K562 (cell line): Measurements from ENCODE around the gene GPR55. TPM values are rescaled to one million over a fixed set of nuclear protein-coding genes. Genes with fewer than 3 reads are reported as not detected.

Source experiments
- ATAC-seq: fragments of 200-7000 bp; cut with Tn5 transposase; 3 replicates; pipeline ENCODE4 v1.9.1; 2020; ENCODE audit warnings: moderate library complexity
- BruUV-seq: library from RNA; stranded (reverse); fragments of 400-500 nt; replicated peaks from 2 replicates; lab custom pipeline; 2021; lab: Mats Ljungman, UMichigan
- CTCF ChIA-PET: fragments of 300-600 bp; formaldehyde crosslinking; extraction: SDS; loops from one replicate; lab custom pipeline; 2021; ENCODE audit warnings: low intra/inter-chr PET ratio; lab: Yijun Ruan, JAX
- POLR2A ChIA-PET: fragments of 300-600, 350-650 bp; sonication (Branson Sonifier 250); formaldehyde crosslinking; extraction: SDS; loops from one replicate; lab custom pipeline; 2021; ENCODE audit warnings: antibody characterized with exemption, inconsistent platforms; lab: Yijun Ruan, JAX
- DNase-seq, 4 experiments: peaks; one replicate each; pipeline versions ENCODE4 v3.0.0 to v3.0.0-alpha.2; 2011 to 2018; ENCODE audit warnings: low spot score in 3 of 4, mixed read lengths in 3 of 4; ENCODE audit errors: extremely low read depth in 1 of 4
- FAIRE-seq: peaks from 2 replicates; lab custom pipeline; 2011; peaks lifted over from hg19 to GRCh38; lab: Jason Lieb, UNC
- H2AFZ ChIP-seq: 2 replicates; pipeline ENCODE4 v1.6.0; 2011; ENCODE audit warnings: low read depth, low read length, control low read depth, inconsistent platforms
- H3K27ac ChIP-seq: fragments of 200-600 bp; 3 replicates; pipeline ENCODE4 v1.8.0; 2011; ENCODE audit warnings: low read depth, mild to moderate bottlenecking, control low read depth, inconsistent platforms, low read length, moderate library complexity, mixed read lengths; ENCODE audit errors: extremely low read depth
- H3K27me3 ChIP-seq, 2 experiments: fragments of 300-600 bp in 1 of 2; 2 replicates in 1 of 2; 3 replicates in 1 of 2; pipeline versions ENCODE4 v1.6.0 to v1.8.0; 2011; ENCODE audit warnings: inconsistent platforms in 2 of 2, low read length in 2 of 2, mild to moderate bottlenecking in 1 of 2, mixed read lengths in 1 of 2, moderate library complexity in 1 of 2; ENCODE audit not compliant: control insufficient read depth in 2 of 2, insufficient read depth in 2 of 2
- H3K36me3 ChIP-seq: fragments of 300-600 bp; 3 replicates; pipeline ENCODE4 v1.8.0; 2011; ENCODE audit warnings: mild to moderate bottlenecking, low read length, inconsistent platforms; ENCODE audit not compliant: control insufficient read depth, insufficient read depth
- H3K4me1 ChIP-seq, 2 experiments: fragments of 200-600 bp in 1 of 2; replicated peaks in 1 of 2; 2 replicates in 1 of 2; 3 replicates in 1 of 2; pipeline versions ENCODE4 v1.5.1 to v1.8.0; 2011; ENCODE audit warnings: inconsistent platforms in 2 of 2, low read length in 2 of 2, mild to moderate bottlenecking in 1 of 2, mixed read lengths in 1 of 2, moderate library complexity in 1 of 2; ENCODE audit not compliant: control insufficient read depth in 2 of 2, insufficient read depth in 2 of 2
- H3K4me2 ChIP-seq: 2 replicates; pipeline ENCODE4 v1.6.1; 2011; ENCODE audit warnings: low read length, control low read depth, inconsistent platforms, mixed read lengths; ENCODE audit not compliant: insufficient read depth
- H3K4me3 ChIP-seq: fragments of 200-600 bp; sonication (generic), shearing (Covaris generic); 2 replicates; pipeline ENCODE4 v1.5.1; 2016; ENCODE audit warnings: control low read depth, inconsistent platforms
- H3K79me2 ChIP-seq: fragments of 200-600 bp; 3 replicates; pipeline ENCODE4 v1.8.0; 2011; ENCODE audit warnings: low read length, inconsistent platforms; ENCODE audit not compliant: control insufficient read depth, insufficient read depth
- H3K9ac ChIP-seq, 2 experiments: 2 replicates each; pipeline versions ENCODE4 v1.6.0 to v1.6.1; 2011; ENCODE audit warnings: low read depth in 2 of 2, low read length in 2 of 2, control low read depth in 1 of 2, inconsistent platforms in 1 of 2, mild to moderate bottlenecking in 1 of 2, mixed read lengths in 1 of 2; ENCODE audit not compliant: insufficient read depth in 1 of 2
- H3K9me1 ChIP-seq: one replicate; pipeline ENCODE4 v1.6.0; 2011; ENCODE audit warnings: inconsistent platforms, mild to moderate bottlenecking, low read length, moderate library complexity; ENCODE audit not compliant: control insufficient read depth, insufficient read depth
- H3K9me3 ChIP-seq: replicated peaks from 2 replicates; pipeline ENCODE4 v1.5.1; 2011; ENCODE audit warnings: low read depth, low read length, inconsistent platforms; ENCODE audit not compliant: control insufficient read depth, insufficient read depth
- H4K20me1 ChIP-seq: replicated peaks from 2 replicates; pipeline ENCODE4 v1.6.1; 2011; ENCODE audit warnings: low read length, inconsistent platforms, mixed read lengths; ENCODE audit not compliant: control insufficient read depth, insufficient read depth
- HNRNPK ChIP-seq: fragments of 200-400 bp; formaldehyde crosslinking; IDR thresholded peaks from one replicate; pipeline ENCODE4 v1.6.1; 2018; ENCODE audit warnings: mild to moderate bottlenecking, low read depth, low read length; ENCODE audit not compliant: poor library complexity, severe bottlenecking
- KDM5B ChIP-seq: fragments of 200-600 bp; sonication (generic); IDR thresholded peaks from 2 replicates; pipeline ENCODE4 v1.6.1; 2012; ENCODE audit warnings: low read depth, mild to moderate bottlenecking, moderate library complexity, low read length, control low read depth, inconsistent platforms; ENCODE audit not compliant: insufficient replicate concordance
- KLF13 ChIP-seq: fragments of 450-650 bp; IDR thresholded peaks from 2 replicates; pipeline ENCODE4 v1.6.1; 2016; ENCODE audit warnings: missing genetic modification characterization, low read depth, mild to moderate bottlenecking, missing compliant biosample characterization, moderate library complexity, borderline replicate concordance
- SMARCA4 ChIP-seq: fragments of 450-650 bp; IDR thresholded peaks from 2 replicates; pipeline ENCODE4 v1.6.1; 2016
- ZBTB2 ChIP-seq: fragments of 450-650 bp; IDR thresholded peaks from 2 replicates; pipeline ENCODE4 v1.6.1; 2016; ENCODE audit warnings: antibody characterized with exemption
- ZNF12 ChIP-seq: sonication (generic); formaldehyde crosslinking; IDR thresholded peaks from 2 replicates; pipeline ENCODE4 v1.4.0; 2020; ENCODE audit warnings: mild to moderate bottlenecking, missing genetic modification reagents
- WGBS: fragments of 100-300 bp; shearing (Covaris generic); methylation state at CpG from one replicate; pipeline ENCODE4 v1.1.6; 2016; ENCODE audit warnings: low coverage, mixed read lengths; ENCODE audit not compliant: insufficient coverage; ENCODE audit errors: missing lambda C conversion rate; 5-methylcytosine and 5-hydroxymethylcytosine counted together
- in situ Hi-C: fragments of 300-500 bp; cut with MboI; formaldehyde crosslinking; loops from 4 replicates; pipeline ENCODE4 v1.15.0; 2018; ENCODE audit warnings: inconsistent platforms, mixed read lengths
- intact Hi-C: fragments of 100-400 bp; cut with micrococcal nuclease; formaldehyde crosslinking; loops from 2 replicates; pipeline ENCODE4 v1.14.2; 2022
- polyA plus RNA-seq, 8 experiments: library from polyadenylated mRNA; depleted of rRNA in 4 of 8; stranded (reverse) in 5 of 8; unstranded in 3 of 8; fragments of >200 nt; fragmentation: Nextera tagmentation in 2 of 8; fragmentation: Illumina TruSeq in 1 of 8; extraction: Ambion mirVana in 2 of 8; extraction: Trizol in 1 of 8; gene quantifications; 2 replicates each; pipeline versions ENCODE4 v1.2.1 to v1.2.3, GENCODE V29; 2011 to 2014; ENCODE audit warnings: inconsistent platforms in 1 of 8, missing spikeins in 1 of 8
- total RNA-seq, 7 experiments: library from RNA; depleted of rRNA in 6 of 7; stranded (reverse); fragments of >200 nt in 6 of 7; fragmentation: Illumina TruSeq in 2 of 7; extraction: Trizol in 2 of 7; gene quantifications; 2 replicates each; pipeline versions ENCODE4 v1.2.1 to v1.2.3, GENCODE V29; 2011 to 2021; ENCODE audit warnings: low replicate concordance in 1 of 7
- TF ChIP-seq, protein P1 (sequence below): IDR thresholded peaks from 2 replicates; pipeline ENCODE4 v1.6.1; 2012; ENCODE audit warnings: low read depth, low read length, improper control_type of control experiment, borderline replicate concordance
- TF ChIP-seq, protein P2 (sequence below), 2 experiments: fragments of 250-450 bp in 1 of 2; fragments of 450-650 bp in 1 of 2; sonication (Bioruptor Pico) in 1 of 2; IDR thresholded peaks; 2 replicates each; pipeline versions ENCODE4 v1.6.1 to v1.8.0; 2016 to 2021; ENCODE audit warnings: mild to moderate bottlenecking in 2 of 2, moderate library complexity in 2 of 2, missing compliant biosample characterization in 1 of 2, missing genetic modification characterization in 1 of 2

Gene GPR55
- total and polyA plus RNA-seq, 9 of the 15 experiments (the other 6 are each of a cell fraction or from before 2014, with no cell fraction given), result 0.11 to 0.49 (median 0.27) TPM

GRCh38 chr2:230864605-230865306 lies 60.3 kb downstream of the GPR55 start, which contains the start of gene ITM2C (continued):
- TF ChIP-seq SMARCA4 (no peak), KDM5B (peak; percentile 42), KLF13 (tag) (no peak), ZNF12 (no peak)
- TF ChIP-seq, protein P1, sequence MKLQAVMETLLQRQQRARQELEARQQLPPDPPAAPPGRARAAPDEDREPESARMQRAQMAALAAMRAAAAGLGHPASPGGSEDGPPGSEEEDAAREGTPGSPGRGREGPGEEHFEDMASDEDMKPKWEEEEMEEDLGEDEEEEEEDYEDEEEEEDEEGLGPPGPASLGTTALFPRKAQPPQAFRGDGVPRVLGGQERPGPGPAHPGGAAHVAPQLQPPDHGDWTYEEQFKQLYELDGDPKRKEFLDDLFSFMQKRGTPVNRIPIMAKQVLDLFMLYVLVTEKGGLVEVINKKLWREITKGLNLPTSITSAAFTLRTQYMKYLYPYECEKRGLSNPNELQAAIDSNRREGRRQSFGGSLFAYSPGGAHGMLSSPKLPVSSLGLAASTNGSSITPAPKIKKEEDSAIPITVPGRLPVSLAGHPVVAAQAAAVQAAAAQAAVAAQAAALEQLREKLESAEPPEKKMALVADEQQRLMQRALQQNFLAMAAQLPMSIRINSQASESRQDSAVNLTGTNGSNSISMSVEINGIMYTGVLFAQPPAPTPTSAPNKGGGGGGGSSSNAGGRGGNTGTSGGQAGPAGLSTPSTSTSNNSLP, result no peak

GRCh38 chr2:230864122-230864604 lies 60.9 kb downstream of the GPR55 start:
- no peak for FAIRE-seq
- H3K79me2 ChIP-seq, result peaks cover 4% of the 10 kb centered on the region; the same call in 1 of the 3 replicates
- ATAC-seq, result no peak; the same call in 2 of the 3 replicates
- H3K9me3 ChIP-seq, result no peaks in the 10 kb centered on the region
- TF ChIP-seq HNRNPK (no peak), ZBTB2 (no peak)
- TF ChIP-seq, protein P2, sequence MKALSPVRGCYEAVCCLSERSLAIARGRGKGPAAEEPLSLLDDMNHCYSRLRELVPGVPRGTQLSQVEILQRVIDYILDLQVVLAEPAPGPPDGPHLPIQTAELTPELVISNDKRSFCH (CRISPR knock-in tag; IDR thresholded peaks at IDR 0.05), result no peak
- TF ChIP-seq, protein P2 (tag; IDR thresholded peaks at IDR 0.05), result 0 out of 2 replicates have a peak, but pooled peaks have one; percentile 16
- peaks cover 2 to 26% of the 10 kb centered on the region in 2 experiments; a peak in 3 of 5 replicates for H3K27me3 ChIP-seq
- no peak overlapping the region for H3K27ac ChIP-seq
- WGBS, result 8% methylated on average over 5 of the region's 18 CpGs
- H3K9ac ChIP-seq, result peak overlapping the region; percentile 12 to 88; a peak in 2 of 4 replicates
- peaks cover 0 to 35% of the 10 kb centered on the region in 2 experiments; a peak in 3 of 5 replicates for H3K4me1 ChIP-seq
- H3K4me2 ChIP-seq, result peak overlapping the region; percentile 85
- no peak for DNase-seq
- H3K36me3 ChIP-seq, result no peaks in the 10 kb centered on the region
- no peaks in the 10 kb centered on the region; the same call in 1 of the 2 replicates for H4K20me1 ChIP-seq
- CTCF ChIA-PET, result no interaction called here
- peak overlapping the region; percentile 94 for H2AFZ ChIP-seq
- BruUV-seq, result no TSS peak
- in situ Hi-C loops (no loop called here), intact Hi-C loops (loop anchor here (5.0 kb wide), 1 partner anchor 42 kb away; no protein-coding TSS in a partner anchor)
- H3K4me3 ChIP-seq, result peak overlapping the region; percentile 66
- H3K9me1 ChIP-seq, result no peaks in the 10 kb centered on the region
- POLR2A ChIA-PET, result interaction anchor here (0.7 to 0.8 kb wide), 2 partner anchors 9 to 15 kb away, joined by 3 to 5 read pairs; no protein-coding TSS in a partner anchor
